DND-41 (cell line): ENCODE measurements around the gene HERC4.

Experiments
- CTCF ChIP-seq: IDR thresholded peaks from 2 replicates; pipeline ENCODE4 v1.5.1; 2012; ENCODE audit warnings: borderline replicate concordance, low read length, moderate library complexity, mild to moderate bottlenecking; ENCODE audit not compliant: poor library complexity, severe bottlenecking; ENCODE audit errors: extremely low read depth
- EZH2 ChIP-seq: IDR thresholded peaks from 3 replicates; pipeline ENCODE4 v1.6.1; 2012; ENCODE audit warnings: borderline replicate concordance, low read depth, mild to moderate bottlenecking, moderate library complexity, low read length, inconsistent platforms; ENCODE audit not compliant: severe bottlenecking

- TF ChIP-seq CTCF (no peak), EZH2 (no peak)
These were observed 191.3 kb downstream of the HERC4 start for GRCh38 chr10:67883710-67884312.
